RPMI7951 (cell line): ENCODE measurements around the gene CEP89. TPM values are rescaled to one million over a fixed set of nuclear protein-coding genes. Genes with fewer than 3 reads are reported as not detected.
"Not testable (repeated sequence)": the region's sequence is repeated elsewhere in the genome, so short reads cannot be mapped to it uniquely, and the experiment has no call there.

Source experiments
- DNase-seq: peaks from one replicate; pipeline ENCODE4 v3.0.0-alpha.2; 2012; ENCODE audit warnings: low read depth
- total RNA-seq: library from RNA; depleted of rRNA; stranded (reverse); fragments of >200 nt; shearing (Covaris generic); gene quantifications from 2 replicates; pipeline ENCODE4 v1.2.3, GENCODE V29; 2014

Gene CEP89
- total RNA-seq, 1 experiment from 2014 or later, result 22.9 TPM

GRCh38 chr19:32869966-32870573 is 101.7 kb downstream of the CEP89 start:
- DNase-seq, result no peak

GRCh38 chr19:32869369-32869965 is 102.3 kb downstream of the CEP89 start, which contains the start of gene SLC7A9:
TSS of gene SLC7A9 (minus strand) at chr19:32869767. CDS start at chr19:32868534, 1,233 bp downstream.
- no peak for DNase-seq

DNA sequence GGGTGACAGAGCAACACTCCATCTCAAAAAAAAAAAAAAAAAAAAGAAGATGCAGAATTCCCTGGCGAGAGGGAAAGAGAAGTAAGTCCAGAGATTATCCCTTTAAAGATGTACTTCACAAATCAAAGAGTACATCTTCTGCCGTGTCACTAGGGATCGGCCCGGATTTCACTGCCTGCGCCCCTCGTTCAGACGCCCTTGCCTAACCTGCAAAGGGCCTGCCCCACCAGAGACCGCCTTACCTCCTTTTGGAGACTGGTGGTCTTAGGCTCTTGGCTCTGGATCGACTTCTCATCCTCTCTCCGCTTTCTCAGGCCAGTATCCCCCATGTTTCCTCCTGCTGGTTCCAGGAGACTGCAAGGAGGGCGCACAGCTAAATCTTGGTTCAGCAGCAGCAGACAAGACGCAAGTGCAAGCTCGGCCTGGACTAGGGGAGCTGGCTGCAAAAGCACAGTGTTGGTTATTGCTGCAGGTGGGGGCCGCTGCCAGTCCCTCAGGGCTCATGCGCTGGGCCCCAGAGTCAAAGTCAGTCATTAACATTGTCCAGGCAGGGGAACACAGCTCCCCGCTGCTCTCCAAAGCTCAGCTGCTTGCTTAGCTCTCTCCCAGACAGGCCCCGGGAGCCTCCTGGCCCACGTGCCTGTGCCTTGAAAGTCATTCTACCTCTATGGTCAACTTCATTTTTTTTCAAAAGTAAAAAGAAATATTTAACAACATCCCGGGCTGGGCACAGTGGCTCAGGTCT is 103.4 kb downstream of the CEP89 start:
- DNase-seq, result no peak

GRCh38 chr19:32867436-32867835 is 104.3 kb downstream of the CEP89 start:
- DNase-seq, result not testable (repeated sequence)

DNA sequence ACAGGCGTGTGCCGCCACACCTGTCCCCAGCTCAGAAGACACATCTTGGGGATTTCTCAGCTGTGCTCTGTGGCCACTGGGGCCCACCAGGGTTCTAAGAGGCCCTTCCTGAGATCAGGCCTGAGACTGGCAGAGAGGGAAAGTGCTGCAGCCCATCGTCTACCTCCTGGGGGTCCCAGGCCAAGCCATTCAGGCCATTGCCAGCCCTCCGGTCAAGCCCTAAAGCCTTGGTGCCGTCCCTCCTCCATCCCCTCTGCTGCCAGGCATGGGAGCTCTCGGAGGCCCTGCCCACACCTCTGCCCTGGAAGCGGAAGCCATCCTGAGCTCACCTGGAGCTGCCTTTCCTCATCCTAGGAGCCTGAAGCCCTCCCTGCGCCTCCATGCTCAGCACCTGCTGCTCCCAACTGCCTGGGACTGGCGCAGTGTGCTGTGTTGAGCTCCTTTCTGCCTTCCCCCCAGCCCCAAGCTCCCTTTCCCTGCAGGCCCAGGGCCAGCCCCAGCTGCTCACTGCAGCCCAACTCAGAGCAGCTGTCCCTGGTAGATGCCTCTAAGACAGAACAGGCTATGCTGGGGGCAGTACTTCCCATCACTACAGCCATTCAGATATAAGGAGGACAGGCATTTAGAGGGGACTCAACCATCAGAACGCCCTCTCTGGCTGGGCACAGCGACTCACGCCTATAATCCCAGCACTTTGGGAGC is 105.0 kb downstream of the CEP89 start:
- no peak for DNase-seq

GRCh38 chr19:32866061-32866460 is 105.7 kb downstream of the CEP89 start:
- DNase-seq, result no peak

DNA sequence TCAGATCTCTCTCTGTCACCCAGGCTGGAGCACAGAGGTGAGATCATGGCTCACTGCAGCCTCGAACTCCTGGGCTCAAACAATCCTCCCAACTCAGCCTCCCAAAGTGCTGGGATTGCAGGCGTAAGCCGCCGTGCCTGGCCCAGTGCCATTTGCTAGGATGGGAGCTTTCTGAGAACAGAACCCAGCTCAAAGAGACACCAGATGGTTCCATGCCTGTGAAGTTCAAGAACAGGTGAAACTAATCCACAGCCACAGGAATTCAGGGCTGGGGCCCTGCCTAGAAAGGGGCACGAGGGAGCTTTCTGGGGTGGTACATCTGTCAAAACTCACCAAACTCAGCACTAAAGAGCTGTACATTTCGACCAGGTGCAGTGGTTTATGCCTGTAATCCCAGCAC is 106.4 kb downstream of the CEP89 start:
- no peak for DNase-seq

DNA sequence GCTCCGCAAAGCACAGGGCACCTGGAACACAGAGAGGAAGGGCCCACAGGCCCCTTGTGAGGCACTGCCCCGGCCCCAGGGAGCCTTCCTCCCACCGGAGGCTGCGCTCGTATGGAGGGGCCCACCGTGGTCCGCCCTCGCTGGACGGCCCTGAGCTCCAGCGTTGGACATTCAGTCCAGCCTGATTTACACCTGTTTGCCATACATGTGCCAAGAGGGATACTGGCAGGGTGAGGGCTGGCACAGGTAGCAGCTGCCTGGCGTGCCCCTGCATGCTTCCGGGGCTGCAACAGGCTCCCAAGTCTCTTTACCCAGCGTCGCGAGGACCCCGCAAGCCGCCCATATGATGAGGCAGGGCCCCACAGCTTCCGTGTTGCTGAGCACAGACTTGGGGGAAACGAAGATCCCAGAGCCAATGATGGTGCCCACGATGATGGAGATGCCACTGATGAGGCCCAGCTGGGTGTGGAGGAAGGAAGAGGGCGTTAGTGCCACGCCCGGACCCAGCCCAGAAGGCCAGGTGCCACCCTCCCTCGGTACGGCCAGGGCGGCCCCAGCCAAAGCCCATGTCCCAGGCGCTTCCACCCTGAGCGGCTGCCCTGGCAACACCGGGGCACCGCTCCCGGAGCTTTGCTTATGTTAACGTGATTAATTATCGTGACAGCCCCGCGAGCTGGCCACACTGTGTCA is 107.3 kb downstream of the CEP89 start:
- DNase-seq, result no peak

DNA sequence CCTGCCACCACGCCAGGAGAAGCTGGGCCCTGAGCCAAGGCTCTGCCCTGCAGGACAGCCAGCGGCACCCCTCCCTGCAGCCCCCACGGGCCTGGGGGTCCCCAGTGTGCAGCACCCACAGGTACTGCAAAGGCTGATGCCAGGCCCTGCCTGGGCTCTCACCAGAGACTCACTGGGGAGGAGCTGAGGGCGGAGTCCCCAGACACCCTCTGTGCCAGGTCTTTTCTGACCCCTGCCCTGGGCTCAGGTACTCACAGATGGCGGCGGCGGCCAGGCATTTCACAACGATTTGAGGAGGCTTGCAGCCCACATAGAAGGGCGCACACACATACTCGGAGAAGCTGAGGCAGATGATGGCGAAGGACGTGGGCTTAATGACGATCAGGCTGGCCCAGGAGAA is 107.9 kb downstream of the CEP89 start:
- DNase-seq, result no peak

GRCh38 chr19:32863301-32863700 is 108.5 kb downstream of the CEP89 start:
- DNase-seq, result no peak

- DNase-seq, result no peak
These were observed 109.0 kb downstream of the CEP89 start for GRCh38 chr19:32862741-32863140.

- DNase-seq, result no peak
These were observed 109.6 kb downstream of the CEP89 start for GRCh38 chr19:32862173-32862572.

DNA sequence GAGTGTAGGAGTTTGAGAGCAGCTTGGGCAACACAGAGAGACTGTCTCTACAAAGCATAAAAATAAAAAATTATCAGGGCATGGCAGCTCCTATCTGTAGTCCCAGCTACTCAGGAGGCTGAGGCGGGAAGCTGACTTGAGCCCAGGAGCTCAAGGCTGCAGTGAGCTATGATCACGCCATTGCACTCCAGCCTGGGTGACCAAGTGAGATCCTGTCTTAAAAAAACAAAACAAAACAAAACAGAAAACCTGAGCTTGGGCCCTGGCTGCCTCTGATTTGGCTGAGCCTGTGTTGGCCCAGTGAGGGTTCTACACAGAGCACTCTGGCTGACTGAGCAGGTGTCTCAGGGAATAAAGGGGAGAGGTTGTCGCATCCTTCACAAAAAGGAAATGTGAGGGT is 110.2 kb downstream of the CEP89 start:
- no peak for DNase-seq

DNA sequence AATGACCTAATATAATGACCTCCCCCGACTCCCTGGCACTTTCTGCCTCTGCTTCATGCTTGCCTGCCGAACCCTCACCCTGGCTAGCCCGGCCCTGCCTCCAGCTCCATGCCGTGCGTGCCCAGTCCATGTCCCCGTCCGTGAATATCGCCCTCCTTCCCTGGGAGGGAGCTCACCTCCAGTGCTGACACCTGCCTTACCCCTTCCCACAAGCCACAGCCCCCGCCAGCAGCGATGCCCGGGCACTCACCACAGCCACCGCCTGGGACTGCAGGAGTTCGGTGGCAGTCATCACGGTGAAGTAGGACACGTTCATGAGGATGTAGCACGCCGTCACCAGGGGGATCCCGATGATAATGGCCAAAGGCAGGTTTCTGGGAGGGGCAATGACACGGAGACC is 112.2 kb downstream of the CEP89 start:
- DNase-seq, result no peak

- no peak for DNase-seq
These were observed 113.2 kb downstream of the CEP89 start for GRCh38 chr19:32858559-32858958.

DNA sequence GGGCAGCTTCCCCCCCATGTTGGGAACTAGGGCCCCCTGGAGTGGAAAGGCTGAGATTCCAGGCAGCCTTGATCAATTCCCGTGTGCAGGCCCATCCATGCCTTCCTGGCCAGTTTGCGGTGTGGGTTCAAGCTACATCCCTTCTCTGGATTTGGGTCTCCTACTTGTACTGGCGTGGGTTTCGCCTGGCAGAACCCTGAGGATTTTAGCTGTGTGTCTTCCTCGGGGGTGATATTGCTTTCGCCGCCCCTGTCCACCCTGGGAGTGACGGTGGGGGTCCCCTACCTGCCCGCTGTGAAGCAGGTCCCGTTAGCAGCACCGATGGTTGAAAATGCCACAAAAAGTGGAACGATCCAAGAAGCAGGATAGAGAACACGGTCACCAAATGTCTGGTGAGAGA is 113.6 kb downstream of the CEP89 start:
- no peak for DNase-seq

- no peak for DNase-seq
These were observed 114.2 kb downstream of the CEP89 start for GRCh38 chr19:32857584-32857983.

GRCh38 chr19:32856818-32857217 is 114.9 kb downstream of the CEP89 start:
- not testable (repeated sequence) for DNase-seq

GRCh38 chr19:32852216-32852615 is 119.5 kb downstream of the CEP89 start:
- no peak for DNase-seq

- DNase-seq, result not testable (repeated sequence)
These were observed 123.7 kb downstream of the CEP89 start for GRCh38 chr19:32848035-32848434.

DNA sequence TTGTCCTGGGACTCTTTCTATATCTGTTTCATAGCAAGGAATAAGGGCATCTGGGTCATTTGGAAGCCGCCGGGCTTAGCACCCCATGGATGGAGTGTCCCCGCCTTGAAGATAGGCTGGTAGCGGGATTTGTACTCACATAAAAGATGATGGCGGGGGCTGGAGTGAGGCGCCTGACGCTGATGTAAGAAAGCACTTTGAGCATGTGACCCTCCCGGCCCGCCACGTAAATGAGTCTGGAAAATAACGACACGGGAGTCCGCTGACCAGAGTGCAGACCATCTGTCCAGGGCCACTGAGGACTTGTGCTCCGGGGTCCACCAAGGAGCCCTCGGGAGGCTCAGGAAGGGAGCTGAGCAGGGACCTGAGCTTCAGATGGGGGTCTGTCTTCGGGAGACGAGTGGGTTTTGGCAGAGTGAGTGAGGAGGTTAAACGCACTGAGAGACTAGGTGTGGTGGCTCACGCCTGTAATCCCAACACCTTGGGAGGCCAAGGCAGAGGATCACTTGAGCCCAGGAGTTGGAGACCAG is 128.0 kb downstream of the CEP89 start:
- DNase-seq, result no peak

- no peak for DNase-seq
These were observed 129.7 kb downstream of the CEP89 start for GRCh38 chr19:32842061-32842460.
